Neural cell (in vitro differentiated cells): ENCODE results near the gene E4F1.

Source experiments
- CTCF ChIP-seq: fragments of 450-650 bp; IDR thresholded peaks from 2 replicates; pipeline ENCODE4 v1.5.1; 2014; ENCODE audit warnings: antibody characterized with exemption, mild to moderate bottlenecking, moderate library complexity; ENCODE audit not compliant: poor library complexity, severe bottlenecking
- EP300 ChIP-seq: fragments of 450-650 bp; conservative IDR thresholded peaks from 2 replicates; pipeline ENCODE4 v1.6.1; 2014; ENCODE audit warnings: antibody characterized with exemption, mild to moderate bottlenecking, moderate library complexity; ENCODE audit not compliant: poor library complexity, severe bottlenecking
- EZH2 ChIP-seq: fragments of 200-600, 300-800 bp; shearing (Covaris generic), sonication (generic); IDR thresholded peaks from 2 replicates; pipeline ENCODE4 v1.6.1; 2014; ENCODE audit warnings: antibody characterized with exemption, low read length, borderline replicate concordance, mild to moderate bottlenecking; ENCODE audit not compliant: insufficient read depth, poor library complexity, severe bottlenecking
- MXI1 ChIP-seq: fragments of 450-650 bp; conservative IDR thresholded peaks from 2 replicates; pipeline ENCODE4 v1.6.1; 2014; ENCODE audit warnings: antibody characterized with exemption, mild to moderate bottlenecking; ENCODE audit not compliant: poor library complexity, severe bottlenecking
- POLR2AphosphoS5 ChIP-seq: IDR thresholded peaks from 2 replicates; pipeline ENCODE4 v1.6.1; 2012
- RAD21 ChIP-seq: fragments of 450-650 bp; conservative IDR thresholded peaks from 2 replicates; pipeline ENCODE4 v1.6.1; 2014; ENCODE audit warnings: antibody characterized with exemption, mild to moderate bottlenecking, moderate library complexity
- REST ChIP-seq: IDR thresholded peaks from 2 replicates; pipeline ENCODE4 v1.6.1; 2012; ENCODE audit warnings: borderline replicate concordance
- SMC3 ChIP-seq: fragments of 450-650 bp; conservative IDR thresholded peaks from 2 replicates; pipeline ENCODE4 v1.6.1; 2014; ENCODE audit warnings: antibody characterized with exemption, mild to moderate bottlenecking, moderate library complexity; ENCODE audit not compliant: poor library complexity
- TAF1 ChIP-seq: IDR thresholded peaks from 2 replicates; pipeline ENCODE4 v1.6.1; 2012; ENCODE audit warnings: low read depth

- no peak for TF ChIP-seq POLR2AphosphoS5
- no peak for TF ChIP-seq CTCF
- TF ChIP-seq EZH2: no peak
- no peak for TF ChIP-seq REST
- no peak for TF ChIP-seq SMC3
- TF ChIP-seq TAF1: no peak
- no peak for TF ChIP-seq RAD21
- TF ChIP-seq EP300: no peak
- TF ChIP-seq MXI1: no peak
Observed at GRCh38 chr16:2242598-2242997, 19.2 kb downstream of the E4F1 start.
